ENCODE measurements around the gene FBLIM1.

FBLIM1 gene

DNA sequence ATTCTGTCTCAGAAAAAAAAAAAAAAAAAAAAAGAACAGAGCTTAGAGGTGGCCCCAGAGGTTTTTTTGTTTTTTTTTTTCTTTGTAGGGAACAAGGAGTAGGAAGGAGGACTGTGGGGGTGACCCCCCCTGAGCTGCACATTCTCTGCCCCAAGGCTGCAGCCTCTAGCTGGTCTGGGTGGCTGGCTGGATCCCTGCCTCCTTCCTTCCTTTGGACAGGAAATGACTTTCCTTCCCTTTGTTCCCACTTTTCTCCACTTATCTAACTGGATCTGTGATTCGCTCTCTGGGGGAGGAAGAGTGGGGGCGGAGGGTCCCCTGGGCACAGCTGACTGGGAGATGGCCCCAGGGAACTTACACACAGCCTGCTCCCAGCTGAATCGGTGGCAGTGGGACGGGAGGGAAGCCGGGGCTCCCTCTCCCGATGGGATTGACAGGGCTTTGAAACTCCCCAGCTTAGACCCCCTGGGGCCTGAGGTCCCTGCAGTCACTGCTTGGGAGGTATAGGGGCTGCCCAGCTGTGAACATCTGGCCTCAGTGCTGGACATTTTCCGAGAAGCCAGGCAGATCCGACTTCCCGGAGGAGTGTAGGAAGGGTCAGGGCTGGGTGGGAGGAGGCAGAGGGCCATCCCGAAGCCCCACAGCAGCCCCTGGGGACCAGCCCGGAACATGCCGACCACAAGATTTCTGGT, 2.1 kb downstream of the FBLIM1 start:
- FAIRE-seq (no peak), DNase-seq (ENCODE audit: insufficient read length, low spot score) (no peak)
- TF ChIP-seq POU2F2 (IDR thresholded peaks at IDR 0.05; ENCODE audit: low read depth, low read length): no peak
- no peak for TF ChIP-seq POLR2AphosphoS5 (IDR thresholded peaks at IDR 0.05; ENCODE audit: low read depth, low read length)
- TF ChIP-seq TAF1 (IDR thresholded peaks at IDR 0.05; ENCODE audit: low read depth, low read length): no peak
- no peak for TF ChIP-seq PAX5 (IDR thresholded peaks at IDR 0.05; ENCODE audit: insufficient read depth, low read length, severe bottlenecking)
- no peak for TF ChIP-seq SPI1 (IDR thresholded peaks at IDR 0.05; ENCODE audit: low read depth, low read length)
- no peak for TF ChIP-seq POLR2A (IDR thresholded peaks at IDR 0.05; ENCODE audit: low read depth, low read length)

DNA sequence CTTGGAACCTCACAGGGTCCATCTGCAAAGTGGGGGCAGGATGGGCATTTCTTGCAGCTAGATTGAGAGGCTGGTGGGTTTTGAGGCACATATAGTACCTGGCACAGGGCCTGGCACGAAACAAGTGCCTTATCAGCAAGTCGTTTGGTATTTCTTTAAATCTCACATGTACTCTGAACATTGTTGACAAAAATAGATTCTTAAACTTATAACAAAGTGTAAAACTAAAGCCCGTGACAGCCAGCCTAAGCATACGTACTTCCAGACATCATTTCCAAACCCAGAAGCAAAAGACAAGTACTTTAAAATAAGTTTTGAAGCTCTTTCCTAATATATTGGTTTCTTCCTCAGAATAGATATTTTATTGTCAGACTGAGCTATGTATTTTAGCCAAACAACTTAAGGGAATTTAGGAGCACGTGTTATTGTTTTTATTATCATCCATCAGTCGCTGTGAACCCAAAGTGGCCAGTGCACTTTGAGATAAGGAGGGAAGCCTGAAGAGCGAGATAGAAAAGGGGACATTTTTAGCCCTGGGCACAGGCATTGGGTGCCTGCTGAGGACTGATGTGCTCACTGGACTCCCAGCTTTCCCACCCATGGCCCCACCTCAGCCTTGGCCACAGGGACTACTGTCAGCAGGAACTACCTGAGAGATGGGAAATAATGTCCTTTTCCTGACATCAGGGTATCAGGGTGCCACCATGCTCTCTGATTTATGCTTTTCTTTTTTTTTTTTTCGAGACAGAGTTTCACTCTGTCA, 3.0 kb downstream of the FBLIM1 start:
- FAIRE-seq: no peak
- TF ChIP-seq TAF1 (IDR thresholded peaks at IDR 0.05; ENCODE audit: low read depth, low read length) (no peak), POLR2AphosphoS5 (IDR thresholded peaks at IDR 0.05; ENCODE audit: low read depth, low read length) (no peak), POU2F2 (IDR thresholded peaks at IDR 0.05; ENCODE audit: low read depth, low read length) (no peak)
- DNase-seq (ENCODE audit: insufficient read length, low spot score): no peak

DNA sequence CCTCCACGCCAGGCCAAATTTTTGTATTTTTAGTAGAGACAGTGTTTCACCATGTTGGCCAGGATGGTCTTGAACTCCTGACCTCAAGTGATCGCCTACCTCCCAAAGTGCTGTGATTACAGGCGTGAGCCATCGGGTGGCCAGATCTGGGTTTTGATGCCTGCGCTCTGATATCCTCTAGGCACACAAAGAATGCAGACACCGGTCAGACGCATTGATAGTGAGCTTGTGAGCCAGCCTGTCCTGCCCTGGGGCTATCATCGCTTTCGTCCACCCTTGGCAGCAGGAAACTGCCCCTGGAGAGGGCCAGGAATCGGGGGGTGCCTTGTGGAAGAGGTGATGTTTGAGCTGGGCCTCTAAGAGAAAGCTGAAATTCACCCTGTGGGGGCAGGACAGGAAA, 4.0 kb downstream of the FBLIM1 start:
- DNase-seq (ENCODE audit: insufficient read length, low spot score) (no peak), FAIRE-seq (no peak)
- TF ChIP-seq POLR2A (IDR thresholded peaks at IDR 0.05; ENCODE audit: low read depth, low read length): no peak
- TF ChIP-seq POU2F2 (IDR thresholded peaks at IDR 0.05; ENCODE audit: low read depth, low read length): no peak
- no peak for TF ChIP-seq POLR2AphosphoS5 (IDR thresholded peaks at IDR 0.05; ENCODE audit: low read depth, low read length)
- no peak for TF ChIP-seq SPI1 (IDR thresholded peaks at IDR 0.05; ENCODE audit: low read depth, low read length)
- TF ChIP-seq TAF1 (IDR thresholded peaks at IDR 0.05; ENCODE audit: low read depth, low read length): no peak
- TF ChIP-seq PAX5 (IDR thresholded peaks at IDR 0.05; ENCODE audit: insufficient read depth, low read length, severe bottlenecking): no peak

DNA sequence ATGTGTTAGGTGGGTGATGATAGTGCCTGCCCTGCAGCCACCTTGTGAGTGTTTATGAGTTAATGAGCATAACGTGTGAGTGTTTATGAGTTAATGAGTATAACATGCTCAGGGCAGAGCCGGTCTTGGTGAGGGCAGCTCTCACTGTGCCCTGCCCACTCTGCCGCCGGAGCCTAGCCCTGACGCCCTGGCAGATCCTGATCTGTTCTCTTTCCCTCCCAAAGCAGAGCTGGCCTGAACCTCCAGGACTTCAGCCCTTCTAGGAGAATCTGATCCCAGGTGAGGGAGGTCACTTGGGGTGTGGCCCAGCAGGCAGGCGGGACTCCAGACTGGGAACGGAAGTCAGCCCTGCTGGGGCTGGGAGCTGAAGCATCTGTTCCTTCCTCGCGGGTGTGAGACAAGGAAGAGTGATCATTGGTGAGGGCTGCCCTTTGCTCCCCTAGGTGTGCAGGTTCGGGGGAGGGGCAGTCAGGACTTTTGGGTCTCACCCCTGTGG, 5.7 kb downstream of the FBLIM1 start:
- TF ChIP-seq POLR2AphosphoS5 (IDR thresholded peaks at IDR 0.05; ENCODE audit: low read depth, low read length): no peak
- no peak for TF ChIP-seq TAF1 (IDR thresholded peaks at IDR 0.05; ENCODE audit: low read depth, low read length)
- TF ChIP-seq SPI1 (IDR thresholded peaks at IDR 0.05; ENCODE audit: low read depth, low read length): no peak
- no peak for TF ChIP-seq PAX5 (IDR thresholded peaks at IDR 0.05; ENCODE audit: insufficient read depth, low read length, severe bottlenecking)
- TF ChIP-seq POLR2A (IDR thresholded peaks at IDR 0.05; ENCODE audit: low read depth, low read length): no peak
- TF ChIP-seq POU2F2 (IDR thresholded peaks at IDR 0.05; ENCODE audit: low read depth, low read length): no peak
- no peak for DNase-seq (ENCODE audit: insufficient read length, low spot score)
- FAIRE-seq: no peak

DNA sequence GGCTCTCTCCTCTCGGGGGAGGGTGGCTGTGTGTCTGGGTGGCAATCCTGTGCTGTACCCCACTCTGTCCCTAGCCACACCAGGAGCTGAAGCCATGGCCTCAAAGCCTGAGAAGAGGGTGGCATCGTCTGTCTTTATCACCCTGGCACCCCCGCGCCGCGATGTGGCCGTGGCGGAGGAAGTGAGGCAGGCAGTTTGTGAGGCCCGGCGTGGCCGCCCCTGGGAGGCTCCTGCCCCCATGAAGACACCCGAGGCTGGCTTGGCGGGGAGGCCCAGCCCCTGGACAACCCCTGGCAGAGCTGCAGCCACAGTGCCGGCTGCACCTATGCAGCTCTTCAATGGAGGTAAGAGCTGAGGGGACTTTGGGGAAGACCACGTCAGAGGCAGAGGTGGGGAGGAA, 6.3 kb downstream of the FBLIM1 start:
- no peak for FAIRE-seq
- no peak for TF ChIP-seq SPI1 (IDR thresholded peaks at IDR 0.05; ENCODE audit: low read depth, low read length)
- TF ChIP-seq POLR2A (IDR thresholded peaks at IDR 0.05; ENCODE audit: low read depth, low read length): no peak
- TF ChIP-seq TAF1 (IDR thresholded peaks at IDR 0.05; ENCODE audit: low read depth, low read length): no peak
- no peak for TF ChIP-seq PAX5 (IDR thresholded peaks at IDR 0.05; ENCODE audit: insufficient read depth, low read length, severe bottlenecking)
- TF ChIP-seq POLR2AphosphoS5 (IDR thresholded peaks at IDR 0.05; ENCODE audit: low read depth, low read length): no peak
- TF ChIP-seq POU2F2 (IDR thresholded peaks at IDR 0.05; ENCODE audit: low read depth, low read length): no peak
- no peak for DNase-seq (ENCODE audit: insufficient read length, low spot score)

DNA sequence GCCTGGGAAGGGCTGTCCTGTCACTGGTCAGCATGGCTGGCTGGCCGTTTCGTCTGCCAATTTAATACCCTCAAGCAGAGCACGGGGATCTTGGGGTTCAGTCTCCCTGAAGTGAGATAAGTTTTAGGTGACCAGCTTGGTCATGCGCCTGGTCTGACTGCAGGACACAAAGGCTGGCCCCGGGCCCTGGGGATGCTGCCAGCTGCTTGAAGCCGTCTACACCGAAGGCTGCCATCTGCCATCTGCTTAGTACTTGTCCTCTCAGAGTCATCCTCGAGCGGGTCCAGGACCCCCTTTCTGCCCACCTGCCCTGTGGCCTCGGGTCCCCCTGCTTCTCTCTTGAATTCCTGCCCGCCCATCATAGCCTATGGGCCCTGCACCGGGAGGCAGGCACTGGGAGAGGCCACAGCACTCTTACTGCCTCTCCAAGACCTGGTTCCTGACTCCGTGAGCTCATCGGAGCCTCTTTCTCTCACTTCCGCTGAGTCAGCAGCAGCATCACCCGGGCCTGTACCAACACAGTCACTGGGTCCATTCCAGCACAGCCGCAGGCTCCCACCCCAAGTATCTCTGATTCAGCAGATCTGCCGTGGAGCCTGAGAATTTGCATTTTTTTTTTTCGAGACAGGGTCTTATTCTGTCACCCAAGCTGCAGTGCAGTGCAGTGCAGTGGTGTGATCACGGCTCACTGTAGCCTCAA, 7.0 kb downstream of the FBLIM1 start:
- FAIRE-seq: no peak
- no peak for TF ChIP-seq TAF1 (IDR thresholded peaks at IDR 0.05; ENCODE audit: low read depth, low read length)
- TF ChIP-seq PAX5 (IDR thresholded peaks at IDR 0.05; ENCODE audit: insufficient read depth, low read length, severe bottlenecking): no peak
- TF ChIP-seq POLR2A (IDR thresholded peaks at IDR 0.05; ENCODE audit: low read depth, low read length): no peak
- no peak for TF ChIP-seq SPI1 (IDR thresholded peaks at IDR 0.05; ENCODE audit: low read depth, low read length)
- TF ChIP-seq POU2F2 (IDR thresholded peaks at IDR 0.05; ENCODE audit: low read depth, low read length): no peak
- no peak for TF ChIP-seq POLR2AphosphoS5 (IDR thresholded peaks at IDR 0.05; ENCODE audit: low read depth, low read length)
- DNase-seq (ENCODE audit: insufficient read length, low spot score): no peak

DNA sequence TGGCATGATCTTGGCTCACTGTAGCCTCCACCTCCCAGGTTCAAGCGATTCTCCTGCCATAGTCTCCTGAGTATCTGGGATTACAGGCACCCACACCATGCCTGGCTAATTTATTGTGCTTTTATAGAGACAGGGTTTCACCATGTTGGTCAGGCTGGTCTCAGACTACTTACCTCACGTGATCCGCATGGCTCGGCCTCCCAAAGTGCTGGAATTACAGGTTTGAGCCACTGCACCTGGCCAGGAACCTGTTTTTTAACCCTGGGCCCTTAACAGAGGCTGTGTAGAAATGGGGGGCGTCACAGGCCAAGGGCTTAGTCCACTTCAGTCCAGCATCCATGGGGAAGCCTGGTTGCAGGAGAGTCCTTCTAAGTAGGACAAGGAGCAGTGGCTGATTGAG, 9.3 kb downstream of the FBLIM1 start:
- FAIRE-seq (no peak), DNase-seq (ENCODE audit: insufficient read length, low spot score) (no peak)

DNA sequence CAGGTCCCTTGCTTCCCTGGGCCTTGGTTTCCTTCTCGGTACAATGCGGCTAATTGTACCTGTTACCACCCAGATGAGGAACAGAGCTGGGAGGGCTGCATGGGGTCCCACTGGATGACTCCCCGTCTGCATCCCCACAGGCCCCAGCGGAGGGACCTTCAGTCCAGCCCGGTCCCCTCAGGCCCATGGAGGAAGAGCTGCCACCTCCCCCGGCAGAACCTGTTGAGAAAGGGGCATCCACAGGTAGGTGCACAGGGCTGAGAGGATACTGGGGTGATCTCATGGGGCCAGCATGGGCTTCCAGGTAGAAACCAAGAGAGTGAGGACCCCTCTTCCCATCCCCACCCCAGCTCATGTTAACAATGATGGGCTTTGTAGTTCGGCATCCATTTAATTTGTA, 9.8 kb downstream of the FBLIM1 start:
- no peak for TF ChIP-seq POLR2A (IDR thresholded peaks at IDR 0.05; ENCODE audit: low read depth, low read length)
- no peak for TF ChIP-seq POLR2AphosphoS5 (IDR thresholded peaks at IDR 0.05; ENCODE audit: low read depth, low read length)
- TF ChIP-seq SPI1 (IDR thresholded peaks at IDR 0.05; ENCODE audit: low read depth, low read length): no peak
- TF ChIP-seq TAF1 (IDR thresholded peaks at IDR 0.05; ENCODE audit: low read depth, low read length): no peak
- TF ChIP-seq PAX5 (IDR thresholded peaks at IDR 0.05; ENCODE audit: insufficient read depth, low read length, severe bottlenecking): no peak
- TF ChIP-seq POU2F2 (IDR thresholded peaks at IDR 0.05; ENCODE audit: low read depth, low read length): no peak
- FAIRE-seq: no peak
- DNase-seq (ENCODE audit: insufficient read length, low spot score): no peak

More for the DNA sequence above, 9.3 kb downstream of the FBLIM1 start:
- TF ChIP-seq POLR2AphosphoS5 (IDR thresholded peaks at IDR 0.05; ENCODE audit: low read depth, low read length): no peak
- no peak for TF ChIP-seq PAX5 (IDR thresholded peaks at IDR 0.05; ENCODE audit: insufficient read depth, low read length, severe bottlenecking)
- no peak for TF ChIP-seq TAF1 (IDR thresholded peaks at IDR 0.05; ENCODE audit: low read depth, low read length)
- TF ChIP-seq POLR2A (IDR thresholded peaks at IDR 0.05; ENCODE audit: low read depth, low read length): no peak
- TF ChIP-seq SPI1 (IDR thresholded peaks at IDR 0.05; ENCODE audit: low read depth, low read length): no peak
- no peak for TF ChIP-seq POU2F2 (IDR thresholded peaks at IDR 0.05; ENCODE audit: low read depth, low read length)
